Skeletal muscle satellite cell (primary cell): ENCODE results near the gene WIF1.

Experiments used
- H3K27me3 ChIP-seq: 2 replicates; pipeline ENCODE4 v1.7.0; 2013; ENCODE audit warnings: low read length; ENCODE audit not compliant: control insufficient read depth, insufficient read depth
- H3K36me3 ChIP-seq: 2 replicates; pipeline ENCODE4 v1.7.0; 2013; ENCODE audit warnings: mild to moderate bottlenecking, control low read depth, low read length; ENCODE audit not compliant: insufficient read depth
- H3K4me1 ChIP-seq: 2 replicates; pipeline ENCODE4 v1.7.0; 2013; ENCODE audit warnings: low read length; ENCODE audit not compliant: control insufficient read depth, insufficient read depth
- H3K4me2 ChIP-seq: 2 replicates; pipeline ENCODE4 v1.7.0; 2013; ENCODE audit warnings: mild to moderate bottlenecking, low read length
- H3K4me3 ChIP-seq: 2 replicates; pipeline ENCODE4 v1.7.0; 2013; ENCODE audit warnings: low read length
- H3K9ac ChIP-seq: 2 replicates; pipeline ENCODE4 v1.7.0; 2013; ENCODE audit warnings: mild to moderate bottlenecking, low read depth, low read length, moderate library complexity
- H3K9me3 ChIP-seq: replicated peaks from 2 replicates; pipeline ENCODE4 v1.7.0; 2013; ENCODE audit warnings: mild to moderate bottlenecking, control low read depth, low read length

Gene WIF1

DNA sequence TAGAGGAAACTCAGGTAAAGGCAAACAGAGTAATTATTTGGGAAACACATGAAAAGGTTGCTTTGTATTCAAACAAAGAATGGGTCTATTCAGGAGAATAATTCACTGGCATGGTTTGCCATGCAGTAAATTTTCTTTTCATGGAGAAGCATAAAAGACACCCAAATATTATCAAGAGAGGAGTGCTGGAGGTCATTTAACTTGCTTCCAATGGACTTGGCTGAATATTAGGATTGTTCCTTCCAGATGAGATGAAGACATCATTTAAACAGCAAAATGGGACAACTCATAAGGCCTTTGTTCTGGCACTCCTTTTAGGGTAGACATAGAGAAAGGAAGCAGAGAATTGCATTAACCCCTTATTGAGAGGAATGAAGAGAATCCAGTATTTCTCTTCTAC is 38.7 kb downstream of the WIF1 start:
- no peak overlapping the region for H3K4me3 ChIP-seq
- no peaks in the 10 kb centered on the region for H3K9me3 ChIP-seq
- H3K4me1 ChIP-seq: no peaks in the 10 kb centered on the region
- no peak overlapping the region for H3K4me2 ChIP-seq
- H3K9ac ChIP-seq: no peak overlapping the region
- H3K27me3 ChIP-seq: peaks cover 83% of the 10 kb centered on the region
- no peaks in the 10 kb centered on the region for H3K36me3 ChIP-seq

DNA sequence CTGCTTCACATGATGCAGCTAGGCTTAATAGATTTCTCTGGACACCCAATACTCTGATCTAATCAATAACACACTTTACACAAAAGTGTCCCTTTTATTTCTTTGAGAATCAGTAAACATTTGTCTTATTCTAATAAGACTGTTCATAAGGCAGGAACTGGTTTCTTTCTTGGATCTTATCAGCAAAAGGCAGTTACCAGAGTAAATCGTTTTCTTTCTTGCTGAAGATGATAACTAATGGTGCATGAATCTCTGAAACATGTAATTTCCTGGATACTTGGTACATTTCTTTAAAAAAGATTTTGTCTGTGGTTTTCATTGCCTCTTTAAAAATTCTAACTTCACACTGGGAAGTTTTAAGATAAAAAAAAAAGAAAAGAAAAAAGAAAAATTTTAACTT is 39.6 kb downstream of the WIF1 start:
- no peak overlapping the region for H3K4me2 ChIP-seq
- H3K27me3 ChIP-seq: peaks cover 87% of the 10 kb centered on the region
- H3K9ac ChIP-seq: no peak overlapping the region
- no peak overlapping the region for H3K4me3 ChIP-seq
- no peaks in the 10 kb centered on the region for H3K4me1 ChIP-seq
- no peaks in the 10 kb centered on the region for H3K9me3 ChIP-seq
- no peaks in the 10 kb centered on the region for H3K36me3 ChIP-seq

DNA sequence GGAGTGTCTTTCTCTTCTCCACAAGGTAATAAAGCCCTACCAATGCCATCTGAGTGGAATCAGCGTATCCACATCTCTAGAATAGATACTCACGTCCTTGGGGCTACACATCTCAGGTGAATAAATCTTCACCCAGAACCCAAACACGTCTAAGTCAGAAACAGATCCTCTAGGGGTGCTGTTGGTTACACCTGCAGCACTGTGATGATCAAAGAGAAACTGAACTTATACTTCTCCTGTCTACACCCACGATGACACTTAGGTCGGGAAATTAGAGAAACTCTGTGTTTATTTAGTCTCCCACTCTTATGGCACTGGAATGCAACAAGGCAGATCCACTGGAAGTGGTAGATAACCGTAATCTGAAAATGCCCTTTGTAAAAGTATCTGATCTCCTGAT is 46.2 kb downstream of the WIF1 start:
- Histone ChIP-seq H3K4me1 (no peaks in the 10 kb centered on the region), H3K4me2 (no peak overlapping the region)

DNA sequence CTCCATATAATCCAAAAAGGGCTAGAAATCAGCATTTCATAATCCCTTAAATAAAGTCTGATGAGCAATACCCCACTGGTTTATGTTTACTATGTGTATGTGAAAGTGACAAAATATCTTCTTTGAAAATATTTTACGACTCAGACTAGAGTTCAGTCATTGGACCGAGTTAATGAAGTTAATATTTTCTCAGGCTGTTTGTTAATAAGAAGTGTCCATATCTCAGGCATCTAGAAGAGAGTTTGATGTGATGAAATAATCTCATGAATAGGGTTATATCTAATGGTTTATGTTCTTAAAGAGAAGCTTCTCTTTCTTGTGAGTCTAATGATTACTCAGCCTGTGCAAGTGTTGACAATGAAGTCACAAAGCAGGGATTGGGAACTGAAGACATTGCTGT is 51.8 kb downstream of the WIF1 start:
- Histone ChIP-seq H3K9ac (no peak overlapping the region), H3K4me3 (no peak overlapping the region), H3K4me2 (no peak overlapping the region), H3K27me3 (peaks cover 37% of the 10 kb centered on the region), H3K36me3 (no peaks in the 10 kb centered on the region), H3K4me1 (no peaks in the 10 kb centered on the region), H3K9me3 (no peaks in the 10 kb centered on the region)

More for the DNA sequence above, 46.2 kb downstream of the WIF1 start:
- Histone ChIP-seq H3K36me3 (no peaks in the 10 kb centered on the region), H3K4me3 (no peak overlapping the region), H3K9me3 (no peaks in the 10 kb centered on the region), H3K27me3 (peaks cover 63% of the 10 kb centered on the region), H3K9ac (no peak overlapping the region)

DNA sequence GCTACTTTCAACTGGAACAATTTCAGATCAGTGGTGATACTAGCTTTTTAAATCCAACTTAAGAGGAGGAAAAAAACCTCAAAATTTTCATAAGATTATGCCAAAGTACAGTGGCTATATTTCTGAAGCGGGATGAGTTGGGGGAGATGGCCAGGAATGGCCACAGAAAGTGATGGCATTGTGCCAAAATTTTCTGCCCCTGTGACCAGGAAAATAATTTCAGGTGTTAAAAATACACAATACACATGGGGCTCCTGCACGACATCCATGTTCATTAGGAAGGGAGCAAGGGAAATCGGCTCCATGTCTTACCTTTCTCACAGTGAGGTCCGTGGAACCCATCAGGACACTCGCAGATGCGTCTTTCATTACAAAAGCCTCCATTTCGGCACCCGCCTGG is 53.7 kb downstream of the WIF1 start:
- H3K4me3 ChIP-seq: no peak overlapping the region
- H3K27me3 ChIP-seq: peaks cover 36% of the 10 kb centered on the region

DNA sequence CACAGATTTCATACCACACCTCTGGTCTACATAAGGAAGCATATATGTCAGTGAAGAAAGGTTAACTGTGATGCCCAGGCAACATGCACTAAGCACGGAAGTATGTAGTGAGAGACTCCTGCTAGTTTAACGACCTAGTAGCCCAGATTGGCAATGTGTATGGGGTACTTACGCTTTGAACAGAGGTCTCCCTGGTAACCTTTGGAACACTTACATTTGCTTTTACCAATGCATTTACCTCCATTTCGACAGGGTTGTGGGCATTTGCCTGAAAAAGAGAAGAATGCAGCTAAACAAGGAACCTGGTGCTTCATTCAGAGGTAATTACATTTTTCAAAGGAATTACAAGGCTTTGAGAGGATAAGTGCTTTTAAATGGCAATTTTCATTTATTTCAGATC is 65.2 kb downstream of the WIF1 start:
- Histone ChIP-seq H3K4me1 (no peaks in the 10 kb centered on the region), H3K9me3 (no peaks in the 10 kb centered on the region), H3K27me3 (peaks cover 60% of the 10 kb centered on the region), H3K9ac (no peak overlapping the region), H3K4me3 (no peak overlapping the region), H3K36me3 (no peaks in the 10 kb centered on the region), H3K4me2 (no peak overlapping the region)

More for the DNA sequence above, 53.7 kb downstream of the WIF1 start:
- H3K9ac ChIP-seq: no peak overlapping the region
- H3K9me3 ChIP-seq: no peaks in the 10 kb centered on the region
- no peaks in the 10 kb centered on the region for H3K36me3 ChIP-seq
- no peak overlapping the region for H3K4me2 ChIP-seq
- H3K4me1 ChIP-seq: no peaks in the 10 kb centered on the region

DNA sequence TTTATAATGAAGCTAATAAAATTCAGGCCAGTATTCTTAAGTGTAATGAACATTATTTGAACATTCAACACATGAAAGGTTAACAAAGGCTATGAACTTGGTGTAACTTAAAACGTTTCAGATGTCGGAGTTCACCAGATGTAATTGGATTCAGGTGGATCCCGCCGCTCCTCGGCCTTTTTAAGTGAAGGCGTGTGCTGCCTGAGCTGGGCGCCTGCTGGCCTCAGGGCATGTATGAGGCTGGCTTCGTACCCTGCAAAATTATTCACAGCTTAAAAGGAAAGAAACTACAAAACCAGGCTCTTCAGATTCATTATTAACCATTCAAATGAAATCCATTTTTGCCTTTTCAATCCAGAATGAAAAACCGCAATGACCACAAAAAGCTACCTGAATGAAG is 69.9 kb downstream of the WIF1 start:
- Histone ChIP-seq H3K36me3 (no peaks in the 10 kb centered on the region), H3K9ac (no peak overlapping the region), H3K27me3 (peaks cover 78% of the 10 kb centered on the region), H3K9me3 (no peaks in the 10 kb centered on the region), H3K4me1 (no peaks in the 10 kb centered on the region), H3K4me2 (no peak overlapping the region), H3K4me3 (no peak overlapping the region)

DNA sequence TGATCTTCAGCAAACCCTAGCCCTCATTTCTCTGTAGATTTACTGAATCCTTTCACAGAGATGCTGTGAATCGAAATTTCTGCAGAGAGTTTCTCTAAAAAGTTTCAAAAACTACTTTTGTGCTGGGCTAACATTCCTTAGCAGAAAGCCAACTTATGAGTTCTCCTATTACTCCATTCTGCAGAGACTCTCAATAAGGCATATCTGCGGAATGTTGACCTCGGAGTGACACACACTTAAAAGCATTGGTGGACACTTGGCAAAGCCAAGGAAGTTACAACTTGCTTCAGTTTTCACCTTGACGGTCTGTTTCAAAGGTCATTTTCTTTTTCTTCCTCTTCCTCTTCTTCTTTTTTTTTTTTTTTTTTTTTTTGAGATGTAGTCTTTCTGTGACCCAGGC is 75.8 kb downstream of the WIF1 start:
- H3K4me1 ChIP-seq: no peaks in the 10 kb centered on the region
- H3K4me2 ChIP-seq: no peak overlapping the region
- no peak overlapping the region for H3K9ac ChIP-seq
- H3K9me3 ChIP-seq: no peaks in the 10 kb centered on the region
- peaks cover 69% of the 10 kb centered on the region for H3K27me3 ChIP-seq
- H3K4me3 ChIP-seq: no peak overlapping the region
- H3K36me3 ChIP-seq: no peaks in the 10 kb centered on the region

DNA sequence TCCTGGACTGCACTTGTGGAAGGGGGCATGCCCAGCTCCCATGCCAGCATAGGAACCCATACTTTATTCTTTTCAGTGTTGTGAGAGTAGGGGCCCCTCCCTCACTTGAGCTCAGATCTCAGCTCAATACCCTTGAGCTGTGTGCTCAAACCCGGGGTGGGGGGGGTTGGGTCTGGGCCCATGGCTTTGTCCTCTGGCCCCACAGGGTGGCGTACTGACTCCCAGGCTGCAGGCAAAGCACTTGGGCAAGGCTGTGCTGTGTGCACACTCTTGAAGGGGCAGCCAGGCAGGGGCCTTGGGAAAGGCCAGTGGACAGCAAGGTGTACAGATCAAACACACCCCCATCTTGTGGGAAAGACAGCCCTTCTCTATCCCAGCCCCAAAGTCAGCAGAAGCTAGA is 81.8 kb downstream of the WIF1 start:
- Histone ChIP-seq H3K9ac (no peak overlapping the region), H3K4me2 (no peak overlapping the region), H3K27me3 (peaks cover 36% of the 10 kb centered on the region), H3K36me3 (no peaks in the 10 kb centered on the region), H3K9me3 (no peaks in the 10 kb centered on the region), H3K4me1 (no peaks in the 10 kb centered on the region), H3K4me3 (no peak overlapping the region)

DNA sequence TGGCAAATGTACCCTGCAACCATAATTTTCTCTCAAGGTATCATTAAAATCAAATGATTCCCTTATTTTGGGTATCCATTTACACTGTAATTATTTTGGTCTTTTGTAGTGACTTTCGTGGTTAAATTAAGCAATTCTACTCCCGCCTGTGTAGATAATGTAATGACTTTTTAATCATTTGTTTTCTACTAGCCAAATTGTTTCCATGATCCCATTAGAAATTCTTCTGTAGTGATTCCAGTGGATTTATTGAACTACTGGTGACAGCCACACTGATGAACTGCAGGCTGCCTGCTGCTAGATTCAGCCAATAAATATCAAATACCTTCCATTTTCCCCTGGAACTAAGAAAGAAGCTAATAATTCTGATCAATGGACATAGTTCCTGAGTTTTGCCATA is 96.0 kb downstream of the WIF1 start:
- no peaks in the 10 kb centered on the region for H3K4me1 ChIP-seq

DNA sequence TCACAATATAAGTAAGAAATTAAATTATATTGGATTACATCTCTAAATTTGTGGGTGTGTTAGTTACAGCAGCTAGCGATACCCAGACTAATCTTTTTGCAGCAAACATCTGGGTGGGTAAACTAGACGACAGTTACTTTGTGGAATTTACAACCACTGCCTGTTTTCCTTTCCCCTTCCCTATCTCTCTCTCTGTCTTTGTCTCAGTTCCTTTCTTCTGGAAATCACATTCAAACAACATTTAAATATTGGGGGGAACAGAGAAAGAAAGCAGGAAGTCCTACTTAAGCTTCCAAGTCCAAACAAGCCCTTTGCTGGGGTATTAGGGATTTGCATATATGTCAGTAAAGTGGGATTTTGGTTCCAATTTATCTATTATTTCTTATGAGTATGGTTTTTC is 97.6 kb downstream of the WIF1 start:
- Histone ChIP-seq H3K4me2 (no peak overlapping the region), H3K4me3 (no peak overlapping the region), H3K9me3 (no peaks in the 10 kb centered on the region), H3K9ac (no peak overlapping the region), H3K36me3 (no peaks in the 10 kb centered on the region), H3K4me1 (no peaks in the 10 kb centered on the region), H3K27me3 (peaks cover 57% of the 10 kb centered on the region)

More for the DNA sequence above, 96.0 kb downstream of the WIF1 start:
- Histone ChIP-seq H3K27me3 (peaks cover 44% of the 10 kb centered on the region), H3K4me3 (no peak overlapping the region), H3K36me3 (no peaks in the 10 kb centered on the region), H3K4me2 (no peak overlapping the region), H3K9me3 (no peaks in the 10 kb centered on the region), H3K9ac (no peak overlapping the region)

DNA sequence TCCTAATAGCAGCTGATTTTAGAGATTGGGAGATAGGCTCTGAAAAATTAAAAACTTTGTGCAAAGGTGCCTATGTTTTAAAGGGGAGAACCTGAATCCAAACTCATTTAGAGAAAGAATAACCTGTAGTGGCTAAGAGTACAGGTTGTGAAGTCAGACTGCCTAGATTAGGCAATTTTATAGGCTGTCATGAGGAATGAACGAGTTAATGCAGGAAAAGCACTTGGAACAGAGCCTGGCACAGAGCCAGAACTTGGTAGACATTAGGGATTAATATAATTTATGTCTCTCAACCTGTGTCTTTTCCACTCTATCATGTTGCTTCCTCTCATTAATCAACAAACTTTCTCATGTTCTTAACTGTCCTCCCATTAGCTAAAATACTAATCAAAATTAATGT is 98.1 kb downstream of the WIF1 start:
- no peaks in the 10 kb centered on the region for H3K4me1 ChIP-seq
- H3K36me3 ChIP-seq: no peaks in the 10 kb centered on the region
- no peak overlapping the region for H3K9ac ChIP-seq
- no peak overlapping the region for H3K4me3 ChIP-seq
- H3K27me3 ChIP-seq: peaks cover 62% of the 10 kb centered on the region
- H3K4me2 ChIP-seq: no peak overlapping the region
- no peaks in the 10 kb centered on the region for H3K9me3 ChIP-seq
